SK-N-SH treated with all-trans-retinoic acid at 6 μM for 48 hours (cell line): ENCODE results near the gene KLHL29.

Experiments used
- PPARA ChIP-seq: fragments of 250-450 bp; sonication (Bioruptor Pico); IDR thresholded peaks from 2 replicates; pipeline ENCODE4 v1.5.0; 2020; ENCODE audit warnings: mild to moderate bottlenecking, borderline replicate concordance
- ZNF565 ChIP-seq: fragments of 450-650 bp; formaldehyde crosslinking; conservative IDR thresholded peaks from 2 replicates; pipeline ENCODE4 v1.5.0; 2020; ENCODE audit warnings: low read depth, mild to moderate bottlenecking, moderate library complexity
- ZNF8 ChIP-seq: fragments of 450-650 bp; formaldehyde crosslinking; IDR thresholded peaks from 2 replicates; pipeline ENCODE4 v1.5.0; 2020; ENCODE audit warnings: mild to moderate bottlenecking, moderate library complexity

DNA sequence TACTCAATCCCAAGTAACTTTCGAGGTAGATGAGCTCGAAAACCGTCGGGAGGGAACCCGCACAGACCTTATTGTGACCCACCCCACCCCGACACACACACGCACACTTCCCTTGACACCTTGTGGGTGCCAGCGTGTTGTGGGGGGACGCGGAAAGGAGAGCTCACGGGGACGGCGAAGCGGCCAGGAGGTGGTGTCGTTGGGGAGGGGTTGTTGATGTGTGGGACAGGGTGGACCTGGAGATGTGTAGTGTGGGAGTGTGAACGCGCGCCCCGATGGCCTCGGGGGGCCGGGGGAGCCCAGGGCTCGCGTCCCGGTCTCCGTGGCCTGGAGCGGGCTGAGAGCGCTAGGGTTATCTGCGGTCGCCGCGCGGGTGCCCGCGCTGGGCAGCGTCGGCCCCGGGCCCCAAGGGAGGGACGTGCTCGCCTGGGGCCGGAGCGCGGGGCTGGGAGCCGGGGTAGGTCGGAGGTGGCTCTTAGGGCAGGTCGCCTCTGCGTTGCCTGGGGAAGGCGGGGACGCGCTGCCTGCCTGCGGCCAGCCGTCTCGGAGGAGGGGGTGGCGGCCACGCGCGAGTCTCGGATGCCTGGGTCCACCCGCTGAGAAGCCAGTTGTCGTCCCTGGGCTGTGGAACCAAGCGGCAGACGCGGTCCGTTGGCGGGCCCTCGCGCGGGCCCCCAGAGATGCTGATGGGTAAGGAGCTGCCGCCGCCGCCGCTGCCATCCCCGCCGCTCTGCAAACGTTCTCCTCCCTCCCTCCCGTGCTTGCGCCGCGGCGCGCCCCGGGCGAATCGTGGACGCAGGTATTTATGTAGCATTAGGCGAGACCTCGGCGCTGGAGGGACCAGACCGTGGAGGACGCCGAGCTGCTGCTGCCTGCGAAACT, 1.6 kb downstream of the KLHL29 start:
- TF ChIP-seq ZNF8 (no peak), ZNF565 (no peak), PPARA (CRISPR knock-in tag) (no peak)
